GM11168 (cell line): Measurements from ENCODE around the gene TJAP1.
"Not testable (repeated sequence)": the region's sequence is repeated elsewhere in the genome, so short reads cannot be mapped to it uniquely, and the experiment has no call there.

Source experiments
- in situ Hi-C: fragments of 300-500 bp; cut with MboI; formaldehyde crosslinking; loops from one replicate; pipeline ENCODE4 v1.12.0; 2022; ENCODE audit warnings: low sequenced_read_pairs; ENCODE audit not compliant: unreplicated experiment

TJAP1 gene

DNA sequence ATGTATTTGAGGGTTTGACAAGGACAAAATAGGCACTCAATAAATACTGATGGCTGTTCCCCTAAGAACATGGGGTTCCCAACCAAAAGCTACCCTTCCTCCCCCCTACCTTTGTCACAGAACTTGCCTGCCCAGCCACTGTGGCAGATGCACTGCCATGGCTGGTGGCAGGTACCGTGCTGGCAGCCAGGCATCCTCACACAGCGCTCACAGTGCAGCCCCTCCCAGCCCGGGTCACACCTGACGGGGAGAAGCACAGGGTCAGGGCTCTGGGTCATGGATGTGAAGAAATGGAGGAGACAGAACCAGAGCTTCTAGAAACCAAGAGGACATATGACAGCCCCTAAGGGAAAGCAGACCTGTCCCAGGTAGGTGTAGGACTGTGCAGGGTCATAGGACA, 24.5 kb upstream of the TJAP1 start:
- in situ Hi-C loops: no loop called here

DNA sequence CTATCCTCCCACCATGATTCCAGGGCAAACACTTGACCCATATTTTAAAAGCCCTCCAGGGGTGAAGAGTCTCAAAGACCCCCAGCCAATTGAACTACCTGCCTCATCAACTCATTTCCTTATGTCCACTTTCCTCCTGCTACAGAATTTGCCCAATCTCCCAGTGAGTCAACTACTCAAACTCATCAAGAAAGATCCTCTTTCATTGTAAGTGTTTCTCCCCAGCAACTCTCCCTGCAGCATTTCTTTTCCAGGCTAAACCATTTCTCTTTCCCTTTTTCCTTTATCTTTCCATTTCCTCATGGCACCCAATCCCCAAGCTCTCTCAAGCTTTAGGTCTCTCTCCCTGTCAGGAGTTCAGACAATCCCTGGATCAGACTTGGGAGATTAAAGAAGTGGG, 23.5 kb upstream of the TJAP1 start:
- in situ Hi-C loops: no loop called here

- in situ Hi-C loops: no loop called here
These were observed 23.1 kb upstream of the TJAP1 start for GRCh38 chr6:43454290-43454695.

GRCh38 chr6:43454696-43455530, 22.5 kb upstream of the TJAP1 start:
- in situ Hi-C loops: no loop called here

DNA sequence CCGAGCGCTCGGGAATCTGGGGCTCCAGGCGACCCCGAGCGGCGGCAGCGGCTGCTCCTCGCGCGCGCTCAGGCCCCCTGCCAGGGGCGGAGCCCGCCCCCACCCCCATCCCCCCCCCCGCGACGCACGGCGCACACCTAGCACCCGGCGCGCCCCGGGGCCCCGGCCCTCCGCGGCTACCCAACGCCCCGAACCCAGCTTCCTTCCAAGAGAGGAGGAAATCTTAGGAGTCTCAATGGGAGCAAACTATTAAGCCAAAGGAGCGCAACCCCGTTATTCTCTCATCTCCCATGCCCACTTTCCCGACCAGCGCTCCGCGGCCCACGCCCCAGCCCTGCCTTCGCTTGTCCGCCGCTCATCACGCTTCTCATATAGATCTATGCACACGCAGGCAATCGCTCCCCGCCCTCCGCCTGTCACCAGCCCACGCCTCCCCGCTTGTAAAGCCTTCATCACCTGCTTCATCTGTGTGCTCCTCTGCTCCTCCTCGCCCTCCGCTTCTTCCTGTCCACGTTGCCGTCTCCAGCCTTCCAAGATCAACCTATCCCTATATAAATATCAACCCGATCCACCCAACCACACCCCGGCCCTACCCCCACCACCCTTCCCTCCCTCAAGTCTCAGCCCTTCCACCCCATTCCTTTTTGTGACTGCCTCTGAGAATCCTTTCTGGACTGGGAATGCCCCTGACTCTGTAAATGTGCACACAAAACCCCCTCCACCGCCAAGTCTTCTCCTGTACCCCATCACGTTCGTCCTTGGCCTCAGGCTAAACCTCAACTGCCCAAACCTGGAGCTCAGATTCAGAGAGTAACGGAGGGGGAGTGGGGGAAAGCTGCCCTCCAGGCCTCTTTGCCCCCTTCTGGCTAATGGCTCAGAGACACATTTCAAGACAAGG, 21.6 kb upstream of the TJAP1 start, which contains the start of gene DLK2:
DLK2 (minus strand) TSS at position 18 of the 898 bp plus-strand sequence. CDS start 723 bp downstream, outside the sequence.
- in situ Hi-C loops: no loop called here

GRCh38 chr6:43457643-43458042, 19.7 kb upstream of the TJAP1 start:
- in situ Hi-C loops: no loop called here

- in situ Hi-C loops: not testable (repeated sequence)
These were observed 19.2 kb upstream of the TJAP1 start for GRCh38 chr6:43458154-43458553.

DNA sequence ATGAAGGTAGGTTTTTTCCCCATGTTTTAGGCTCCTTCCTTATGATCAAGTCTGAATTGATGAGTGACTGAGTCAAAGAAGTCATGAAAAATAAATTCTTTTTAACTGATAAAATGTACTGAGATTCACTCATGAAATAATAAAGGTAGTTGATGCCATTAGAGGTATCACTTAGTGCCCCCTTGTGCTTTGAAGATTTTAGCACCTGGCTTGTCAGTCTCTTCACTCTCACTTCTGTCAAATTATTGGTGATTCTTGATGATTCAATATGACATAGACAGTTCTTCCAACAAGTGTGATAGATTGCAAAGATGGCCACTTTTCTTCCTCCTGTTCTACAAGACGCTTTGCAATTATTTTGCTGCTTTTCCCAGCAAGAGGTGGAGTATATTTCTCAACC, 17.8 kb upstream of the TJAP1 start:
- in situ Hi-C loops: no loop called here

DNA sequence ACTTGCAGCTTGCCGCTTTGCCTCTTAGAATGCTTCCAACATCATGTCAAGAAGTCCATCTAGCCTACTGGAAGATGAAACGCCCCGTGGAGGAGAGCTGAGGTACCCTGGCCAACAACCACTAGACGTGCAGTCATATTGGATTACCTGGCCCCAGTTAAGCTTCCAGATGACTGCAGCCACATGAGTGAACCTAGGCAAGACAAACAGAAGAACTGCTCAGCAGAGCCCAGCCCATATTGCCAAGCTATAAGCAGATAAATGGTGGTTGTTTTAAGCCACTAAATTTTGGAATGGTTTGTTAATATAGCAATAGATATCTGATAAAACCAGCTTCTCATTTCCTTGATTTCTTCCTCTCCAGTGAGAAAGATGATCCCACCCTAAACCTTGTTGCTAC, 17.3 kb upstream of the TJAP1 start:
- in situ Hi-C loops: no loop called here

GRCh38 chr6:43461936-43462335, 15.4 kb upstream of the TJAP1 start:
- in situ Hi-C loops: no loop called here

- in situ Hi-C loops: no loop called here
These were observed 13.0 kb upstream of the TJAP1 start for GRCh38 chr6:43464337-43464736.

DNA sequence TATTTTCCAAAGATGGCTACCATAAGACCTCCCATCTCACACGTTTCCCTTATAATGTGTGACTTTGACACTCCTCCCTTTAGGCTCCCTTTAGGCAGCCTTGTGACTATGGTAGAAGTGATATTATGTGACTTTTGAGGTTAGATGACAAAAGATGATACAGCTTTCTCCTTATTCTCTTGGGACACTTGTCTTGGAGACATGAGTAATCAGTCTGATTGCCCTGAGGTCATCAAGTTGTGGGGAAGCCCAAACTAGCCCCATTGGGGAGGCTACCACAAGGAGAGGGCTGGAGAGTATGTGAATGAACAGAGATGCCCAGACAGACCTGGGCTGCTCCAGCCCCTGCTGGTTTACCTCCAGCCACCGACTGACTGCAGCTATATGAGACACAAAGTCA, 11.4 kb upstream of the TJAP1 start:
- in situ Hi-C loops: no loop called here

DNA sequence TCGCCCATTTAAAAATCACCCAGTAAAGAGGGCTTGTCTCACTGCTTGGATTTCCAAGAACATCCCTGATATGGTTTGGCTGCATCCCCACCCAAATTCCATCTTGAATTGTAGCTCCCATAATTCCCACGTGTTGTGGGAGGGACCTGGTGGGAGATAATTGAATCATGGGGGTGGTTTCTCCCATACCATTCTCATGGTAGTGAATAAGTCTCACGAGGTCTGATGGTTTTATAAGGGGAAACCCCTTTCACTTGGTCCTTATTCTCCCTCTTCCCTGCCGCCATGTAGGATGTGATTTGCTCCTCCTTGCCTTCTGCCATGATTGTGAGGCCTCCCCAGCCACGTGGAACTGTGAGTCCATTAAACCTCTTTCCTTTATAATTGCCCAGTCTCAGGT, 10.1 kb upstream of the TJAP1 start:
- in situ Hi-C loops: not testable (repeated sequence)

DNA sequence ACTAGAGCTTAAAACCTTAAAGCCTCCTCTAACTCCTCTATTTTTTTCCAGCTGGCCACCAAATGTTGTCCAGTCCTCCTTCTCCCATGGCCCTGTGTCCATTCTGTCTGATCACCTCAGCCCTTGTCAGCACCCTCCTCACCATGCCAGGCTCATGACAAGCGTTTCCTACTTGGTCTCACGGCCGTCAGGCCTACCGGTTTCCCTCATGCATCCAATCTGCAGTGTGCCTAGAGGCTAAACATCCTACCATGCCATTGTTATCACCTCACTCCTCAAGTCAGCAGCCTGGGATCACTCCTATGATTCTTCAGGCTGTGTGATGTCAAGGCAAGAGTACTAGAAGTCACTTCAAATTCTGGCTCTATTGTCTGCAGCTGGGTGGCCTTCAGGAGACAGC, 9.6 kb upstream of the TJAP1 start:
- in situ Hi-C loops: no loop called here

DNA sequence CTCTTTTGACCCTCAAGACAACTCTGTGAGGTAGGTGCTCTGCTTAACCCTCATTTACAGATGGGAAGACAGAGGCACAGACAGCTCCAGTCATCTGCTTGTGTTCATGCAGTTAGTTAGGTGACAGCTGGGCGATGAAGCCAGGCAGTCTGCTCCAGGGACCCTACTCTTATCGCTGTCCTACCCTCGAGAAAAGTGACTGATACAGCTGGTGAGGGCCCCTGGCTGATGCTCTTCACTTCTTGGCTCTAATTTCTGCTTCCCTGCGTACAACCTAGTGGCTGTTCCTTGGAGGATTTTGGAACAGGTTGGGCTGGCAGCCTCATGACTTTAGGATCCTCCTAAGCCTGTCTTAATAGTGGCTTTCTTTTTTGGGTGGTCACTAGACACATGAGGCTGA, 9.1 kb upstream of the TJAP1 start:
- in situ Hi-C loops: no loop called here

- in situ Hi-C loops: no loop called here
These were observed 8.4 kb upstream of the TJAP1 start for GRCh38 chr6:43468748-43469681.

- in situ Hi-C loops: no loop called here
These were observed 7.4 kb upstream of the TJAP1 start for GRCh38 chr6:43469947-43470346.

DNA sequence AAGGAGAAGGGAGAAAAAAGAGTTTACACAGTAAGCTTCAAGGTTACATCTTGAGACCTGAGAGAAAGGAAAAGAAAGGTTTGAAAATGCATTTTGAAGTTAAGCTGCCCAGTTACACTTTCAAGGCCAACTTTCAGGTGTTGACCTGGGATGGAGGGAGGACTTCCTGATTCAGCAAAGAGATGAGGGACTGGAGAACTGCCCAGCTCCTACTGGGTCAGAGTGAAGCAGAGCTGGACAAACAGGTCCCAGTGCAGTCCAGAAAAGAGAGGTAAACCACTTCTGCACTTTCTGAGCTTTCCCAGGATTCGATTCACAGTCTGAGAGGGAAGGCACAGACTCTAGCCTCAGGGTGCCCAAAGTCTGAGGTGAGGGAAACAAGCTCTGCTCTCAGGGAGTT, 6.0 kb upstream of the TJAP1 start:
- in situ Hi-C loops: no loop called here

DNA sequence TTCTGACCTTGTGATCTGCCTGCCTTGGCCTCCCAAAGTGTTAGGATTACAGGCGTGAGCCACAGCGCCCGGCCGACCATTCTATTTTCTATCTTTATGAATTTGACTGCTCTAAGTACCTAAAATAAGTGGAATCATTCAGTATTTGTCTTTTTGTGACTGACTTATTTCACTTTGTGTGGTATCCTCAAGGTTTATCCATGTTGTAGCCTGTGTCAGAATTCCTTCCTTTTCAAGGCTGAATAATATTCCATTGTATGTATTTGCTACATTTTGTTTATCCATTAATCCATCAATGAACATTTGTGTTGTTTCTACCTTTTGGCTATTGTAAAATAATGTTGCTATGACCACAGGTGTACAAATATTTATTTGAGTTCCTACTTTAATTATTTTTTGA, 4.9 kb upstream of the TJAP1 start:
- in situ Hi-C loops: no loop called here

DNA sequence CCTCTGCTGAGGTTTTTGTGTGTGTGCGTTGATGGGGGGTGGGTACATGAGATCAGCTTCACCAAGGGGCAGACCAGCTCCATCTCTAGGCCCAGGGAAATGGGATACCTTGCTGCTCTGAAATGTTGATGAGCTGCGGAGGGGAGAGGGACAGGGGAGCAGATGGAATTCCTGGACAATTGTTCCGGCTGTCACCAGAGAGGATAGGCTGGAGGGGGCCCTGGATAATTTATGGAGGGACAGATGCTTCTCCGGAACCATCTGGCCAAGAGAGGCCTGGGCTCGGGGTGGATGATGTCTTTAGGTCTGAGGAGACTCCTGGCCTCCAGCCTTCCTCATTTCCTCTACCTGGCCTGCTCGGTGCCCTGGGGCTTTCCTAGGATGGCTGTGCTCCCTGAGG, 1.9 kb upstream of the TJAP1 start:
- in situ Hi-C loops: no loop called here
